ENCODE data around the gene EPHA2.

The EPHA2 gene

DNA sequence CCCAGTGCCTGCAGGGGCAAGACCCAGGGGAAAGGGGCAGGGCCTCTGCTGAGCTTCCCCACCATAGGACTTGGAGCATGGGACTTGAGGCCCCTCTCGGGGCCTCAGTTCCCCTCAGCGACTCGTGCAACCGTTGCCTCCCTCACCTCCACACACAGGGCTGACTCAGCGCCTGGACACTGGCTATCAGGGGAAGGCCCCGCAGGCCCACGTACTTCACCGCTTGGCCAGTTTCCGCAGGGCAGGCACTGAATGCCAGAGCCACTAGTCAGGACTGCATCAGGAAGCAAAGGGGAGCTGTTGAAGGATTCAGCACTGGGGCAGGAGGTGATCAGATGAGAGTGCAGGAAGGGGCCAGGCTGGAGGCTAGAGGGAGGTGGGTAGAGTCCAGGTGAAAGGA lies 66.9 kb downstream of the EPHA2 start:
- no peak for DNase-seq

GRCh38 chr1:16088351-16088911 lies 67.4 kb downstream of the EPHA2 start:
- DNase-seq = no peak

- no peak for DNase-seq
These were observed 68.1 kb downstream of the EPHA2 start for GRCh38 chr1:16087733-16088132.

- no peak for DNase-seq
These were observed 70.3 kb downstream of the EPHA2 start for GRCh38 chr1:16085522-16085921.

DNA sequence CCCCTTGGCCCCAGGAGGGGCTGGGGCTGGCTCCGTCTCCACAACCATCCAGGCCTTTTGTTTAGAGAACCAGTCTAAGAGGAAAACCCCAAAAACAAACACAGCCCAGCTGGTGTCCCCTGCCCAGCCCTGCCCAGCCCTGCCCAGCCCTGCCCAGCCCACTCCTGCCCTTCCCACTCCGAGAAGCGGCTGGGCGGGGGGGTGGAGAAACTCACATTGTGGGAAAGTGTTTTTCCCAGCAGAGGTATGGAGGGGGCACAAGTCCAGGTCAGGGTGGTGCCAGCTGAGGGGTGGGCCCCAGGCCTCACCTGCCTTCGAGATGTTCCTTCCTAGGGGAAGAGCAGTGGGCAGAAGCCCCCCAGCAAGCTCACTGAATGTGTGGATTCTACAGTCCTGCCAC lies 72.4 kb downstream of the EPHA2 start:
- DNase-seq = no peak

DNA sequence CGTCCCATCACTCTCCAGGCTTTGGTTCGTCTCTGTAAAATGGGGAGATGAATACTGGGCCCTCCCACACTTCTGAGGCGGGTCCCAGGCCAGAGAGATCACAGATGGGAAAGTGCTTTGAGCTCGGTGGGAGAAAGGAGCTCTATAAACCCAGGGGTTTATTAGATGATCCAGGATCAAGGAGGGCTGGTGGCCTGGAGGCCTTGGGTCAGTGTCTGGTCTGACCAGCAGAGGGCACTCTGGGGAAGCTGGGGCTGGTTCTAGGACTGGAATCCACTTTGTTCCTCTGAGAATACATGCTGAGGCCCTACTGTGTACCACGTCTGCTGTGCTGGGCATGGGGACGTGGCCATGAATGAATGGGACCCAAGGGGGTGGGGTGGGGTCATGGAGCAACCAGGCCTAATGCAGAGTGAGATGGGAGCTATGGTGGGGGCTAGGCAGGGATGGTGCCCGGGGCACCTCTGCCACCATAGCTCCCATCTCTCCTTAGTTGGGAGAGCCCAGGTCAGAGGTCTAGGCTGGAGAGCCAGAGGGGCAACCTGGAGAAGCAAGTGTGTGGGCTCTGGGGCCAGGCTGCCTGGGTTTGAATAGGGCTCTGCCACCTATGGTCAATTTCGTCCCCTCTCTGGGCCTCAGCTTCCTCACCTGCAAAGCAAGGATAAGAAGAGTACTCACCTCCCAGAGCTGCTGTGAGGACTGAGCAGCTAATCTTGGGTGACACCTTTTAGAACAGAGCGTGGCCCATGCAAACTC lies 73.4 kb downstream of the EPHA2 start:
- DNase-seq = peak; percentile 18

GRCh38 chr1:16081636-16082035 lies 74.2 kb downstream of the EPHA2 start:
- DNase-seq = no peak

DNA sequence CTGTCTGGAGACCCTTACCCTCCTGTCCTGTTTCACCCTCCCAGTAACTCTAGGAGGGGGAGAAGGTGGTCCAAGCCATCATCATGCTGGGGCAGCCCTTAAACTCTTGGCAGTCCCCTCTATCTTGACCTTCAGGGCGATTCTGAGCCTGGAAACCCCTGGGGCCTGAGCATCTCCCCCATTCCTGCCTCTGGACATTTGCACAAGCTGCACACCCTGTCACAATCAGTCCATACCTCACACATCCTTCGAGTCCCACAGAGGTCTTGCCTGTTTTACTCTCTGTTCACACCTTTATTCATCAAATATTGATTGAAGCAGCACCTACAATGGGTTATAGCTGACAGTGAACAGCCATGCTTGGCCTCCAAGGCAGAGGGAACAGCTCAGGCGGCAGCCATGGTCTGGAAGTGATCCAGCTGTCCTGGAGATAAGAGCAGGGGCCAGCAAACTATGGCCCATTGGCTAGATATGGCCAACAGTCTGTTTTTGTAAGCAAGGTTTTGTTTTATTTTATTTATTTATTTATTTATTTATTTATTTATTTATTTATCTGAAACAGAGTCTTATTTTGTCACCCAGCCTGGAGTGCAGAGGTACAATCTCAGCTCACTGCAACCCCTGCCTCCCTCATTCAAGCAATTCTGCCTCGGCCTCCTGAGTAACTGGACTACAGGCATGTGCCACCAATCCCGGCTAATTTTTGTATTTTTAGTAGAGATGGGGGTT lies 75.3 kb downstream of the EPHA2 start:
- no peak for DNase-seq

GRCh38 chr1:16078925-16079656 lies 76.8 kb downstream of the EPHA2 start:
- peak; percentile 58 for DNase-seq

DNA sequence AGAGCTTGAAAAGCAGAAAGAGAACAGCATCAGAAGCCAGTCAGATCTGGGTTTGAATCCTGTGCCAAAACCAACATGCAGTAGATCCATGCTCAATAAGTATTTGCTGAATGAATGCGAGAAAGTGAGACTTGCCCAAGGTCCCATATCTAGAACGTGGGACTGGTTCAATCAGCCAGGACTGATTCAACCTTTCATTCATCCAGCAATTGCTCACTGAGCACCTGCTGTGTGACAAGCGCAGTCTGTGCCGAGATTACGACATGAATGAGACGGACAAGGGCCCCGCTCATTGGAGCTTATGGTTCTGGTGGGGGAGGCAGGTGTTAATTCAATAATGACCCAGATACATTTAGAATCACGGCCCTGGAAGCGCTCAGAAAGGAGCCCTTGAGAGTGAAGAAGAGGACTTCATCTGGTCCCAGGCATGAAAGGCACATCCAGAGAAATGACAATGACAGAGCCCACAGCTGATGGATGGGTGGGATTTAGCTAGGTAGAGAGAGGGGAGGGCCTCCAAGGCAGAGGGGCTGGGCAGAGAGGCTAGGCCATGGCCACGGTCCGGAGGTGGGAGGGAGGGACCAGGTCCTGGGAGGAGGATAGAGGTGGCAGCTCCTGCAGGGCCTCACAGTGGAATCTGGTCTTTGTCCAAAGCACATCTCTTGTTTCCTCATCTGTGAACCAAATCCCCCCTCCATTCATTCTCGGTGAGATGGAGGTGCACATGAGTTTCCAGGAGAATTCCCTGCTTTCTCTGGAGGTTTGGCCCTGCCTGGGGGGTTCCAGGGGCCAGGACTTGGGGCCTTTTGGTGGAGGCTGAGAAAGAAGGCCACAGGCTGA lies 78.2 kb downstream of the EPHA2 start:
- no peak for DNase-seq

DNA sequence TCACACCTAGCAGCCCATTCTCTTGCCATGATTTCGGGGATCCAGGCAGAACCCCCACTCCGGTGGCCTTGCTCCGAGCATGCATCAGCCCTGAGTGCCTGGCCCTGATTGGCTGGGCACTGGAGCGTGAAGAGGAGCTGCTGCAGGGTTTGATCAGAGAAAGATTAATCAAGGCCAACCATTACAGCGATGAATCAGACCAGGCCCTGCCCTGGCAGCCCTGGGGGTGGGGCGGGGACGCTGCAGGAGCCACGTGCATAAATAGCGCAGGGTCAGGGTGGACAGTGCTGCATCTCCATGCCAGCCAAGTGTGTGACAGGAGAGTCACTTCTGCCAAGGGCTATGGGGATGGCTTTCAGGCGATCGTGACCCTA lies 79.0 kb downstream of the EPHA2 start:
- DNase-seq = no peak

- no peak for DNase-seq
These were observed 79.6 kb downstream of the EPHA2 start for GRCh38 chr1:16076031-16076864.

DNA sequence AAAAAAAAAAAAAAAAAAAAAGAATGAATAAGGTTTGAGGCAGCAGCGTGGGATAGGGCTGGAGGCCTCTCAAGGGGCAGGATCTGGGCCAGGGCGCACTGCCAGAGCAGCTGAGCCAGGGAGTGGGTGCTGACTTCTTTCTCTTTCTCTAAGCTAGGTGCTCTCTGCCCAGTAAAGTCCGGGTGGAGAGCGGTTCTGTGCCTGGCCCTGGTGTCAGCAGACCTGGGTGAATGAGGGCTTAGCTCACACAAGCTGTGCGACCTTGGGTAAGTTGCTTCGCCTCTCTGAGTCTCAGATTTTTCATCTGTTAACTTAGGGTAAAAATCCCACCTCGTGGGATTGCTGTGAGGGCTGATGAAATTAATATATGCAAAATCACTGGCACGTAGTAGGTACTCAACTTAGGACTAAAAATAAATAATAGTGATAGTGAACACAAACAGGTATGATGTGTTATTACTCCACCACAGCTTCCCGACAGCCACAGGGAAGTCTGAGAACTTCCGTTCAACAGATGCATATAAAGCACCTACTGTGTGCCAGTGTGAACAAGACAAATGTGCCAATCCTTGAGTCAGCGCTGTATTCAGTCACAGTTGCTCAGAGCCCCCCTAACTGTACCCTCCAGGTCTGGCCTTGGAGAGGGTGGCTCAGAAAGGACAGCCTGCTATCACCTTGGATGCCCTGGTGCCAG lies 80.4 kb downstream of the EPHA2 start:
- DNase-seq = no peak

All from NCI-H446 treated with DMSO at 0.1 percent for 48 hours (cell line).